Lower leg skin (tissue), 4 donors: ENCODE measurements around the gene NEO1. TPM values are rescaled to one million over a fixed set of nuclear protein-coding genes. Genes with fewer than 3 reads are reported as not detected.

Experiments
- DNase-seq, 2 donors: peaks; one replicate each; pipeline ENCODE4 v3.0.0-alpha.2; 2019; ENCODE audit warnings: low spot score in 2 of 2
- H3K4me3 ChIP-seq: fragments of 200-600 bp; sonication (generic); 2 replicates; pipeline ENCODE4 v1.5.1; 2017; ENCODE audit warnings: mild to moderate bottlenecking, low read depth; ENCODE audit not compliant: poor library complexity, severe bottlenecking
- CTCF ChIP-seq, 3 donors: fragments of 450-650 bp; IDR thresholded peaks; one replicate each; pipeline ENCODE4 v1.5.1; 2016; ENCODE audit warnings: antibody characterized with exemption in 3 of 3, mild to moderate bottlenecking in 3 of 3, moderate library complexity in 2 of 3
- POLR2A ChIP-seq, 2 donors: fragments of 450-650 bp; IDR thresholded peaks; one replicate each; pipeline ENCODE4 v1.6.1; 2016 to 2017; ENCODE audit warnings: antibody characterized with exemption in 2 of 2, mild to moderate bottlenecking in 1 of 2, moderate library complexity in 1 of 2
- WGBS, 2 donors: methylation state at CpG; one replicate each; pipeline ENCODE4 v1.1.5; 2018; 5-methylcytosine and 5-hydroxymethylcytosine counted together
- intact Hi-C: fragments of 100-400 bp; cut with DNase I; formaldehyde crosslinking; loops from one replicate; pipeline ENCODE4 v1.15.0; 2023; ENCODE audit warnings: low total_unique reads
- total RNA-seq, 4 donors: library from RNA; depleted of rRNA; stranded (reverse); fragments of >200 nt; gene quantifications; one replicate each; pipeline ENCODE4 v1.1.0, GENCODE V29; 2016

The NEO1 gene
- total RNA-seq, 4 donors from 2014 or later: 60.0 to 102 (median 80.9) TPM

DNA sequence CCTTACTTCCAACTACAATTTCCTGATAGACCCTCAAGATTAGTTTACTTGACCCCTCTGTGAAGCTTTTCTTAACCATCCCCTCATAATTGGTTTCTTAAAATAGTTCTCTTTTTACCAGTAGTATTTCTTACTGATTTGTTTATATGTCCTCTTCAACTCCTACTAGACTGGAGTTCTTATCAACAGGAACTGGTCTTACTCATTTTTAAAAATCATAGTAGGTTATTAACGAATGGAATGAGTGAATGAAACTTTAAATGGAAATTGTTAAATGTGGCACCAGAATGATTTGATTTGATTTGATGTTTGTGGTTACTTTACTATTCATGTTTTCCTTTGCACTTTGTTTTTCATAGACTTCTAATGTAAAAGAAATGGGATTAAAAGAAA, 91.5 kb downstream of the NEO1 start:
- H3K4me3 ChIP-seq: no peak overlapping the region
- TF ChIP-seq CTCF (IDR thresholded peaks at IDR 0.05) (no peak), POLR2A (IDR thresholded peaks at IDR 0.05) (no peak)
- DNase-seq: no peak
- intact Hi-C loops: no loop called here
- WGBS, 2 donors: 80 to 86% methylated on average over 1 of the region's 1 CpG

GRCh38 chr15:73146419-73146818, 94.2 kb downstream of the NEO1 start:
- intact Hi-C loops: no loop called here
- no peak for DNase-seq
- H3K4me3 ChIP-seq: no peak overlapping the region
- TF ChIP-seq POLR2A (IDR thresholded peaks at IDR 0.05): no peak

- TF ChIP-seq CTCF (IDR thresholded peaks at IDR 0.05): no peak
- TF ChIP-seq POLR2A (IDR thresholded peaks at IDR 0.05): no peak
- no peak overlapping the region for H3K4me3 ChIP-seq
- 62 to 72% methylated on average over 2 of the region's 2 CpGs for WGBS, 2 donors
- DNase-seq: no peak
- intact Hi-C loops: no loop called here
These were observed 98.6 kb downstream of the NEO1 start for GRCh38 chr15:73150831-73151230.

DNA sequence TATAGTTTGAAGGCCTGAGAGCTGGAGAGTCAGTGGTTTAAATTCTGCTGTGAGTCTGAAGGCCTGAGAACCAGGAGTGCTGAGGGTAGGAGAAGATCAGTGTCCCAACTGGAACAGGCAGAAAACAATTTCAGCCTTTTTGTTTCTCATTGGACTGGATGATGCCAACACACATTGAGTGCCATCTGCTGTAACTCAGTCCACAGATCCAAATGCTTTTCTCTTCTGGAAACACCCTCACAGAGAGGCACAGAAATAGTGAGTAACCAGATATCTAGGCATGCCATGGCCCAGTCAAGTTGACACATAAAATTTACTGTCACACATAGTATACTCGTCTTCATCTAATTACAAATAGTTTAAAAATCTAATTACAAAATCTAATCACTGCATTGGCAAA, 100.8 kb downstream of the NEO1 start:
- H3K4me3 ChIP-seq: no peak overlapping the region
- DNase-seq: no peak
- no peak for TF ChIP-seq CTCF (IDR thresholded peaks at IDR 0.05)
- no peak for TF ChIP-seq POLR2A (IDR thresholded peaks at IDR 0.05)
- intact Hi-C loops: no loop called here
- WGBS, 2 donors: 82 to 88% methylated on average over 1 of the region's 1 CpG

DNA sequence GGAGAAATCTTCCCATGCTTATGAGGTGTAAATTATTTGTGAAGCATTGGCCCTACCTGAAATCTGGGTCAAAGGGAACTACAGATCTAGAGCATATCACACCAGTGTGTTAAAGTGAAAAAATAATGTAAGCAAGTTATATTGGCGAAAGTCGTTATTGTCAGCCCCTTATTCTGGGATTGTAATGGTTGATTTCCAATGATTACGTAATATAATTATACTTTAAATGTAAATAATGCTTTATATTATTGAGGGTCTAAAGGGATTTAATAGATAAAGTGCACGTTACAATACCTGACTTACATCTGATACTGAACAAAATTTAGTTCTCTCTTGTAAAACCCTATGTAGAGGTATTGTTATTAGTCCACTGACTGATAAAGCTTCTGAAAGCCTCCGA, 101.2 kb downstream of the NEO1 start:
- TF ChIP-seq POLR2A (IDR thresholded peaks at IDR 0.05) (no peak), CTCF (IDR thresholded peaks at IDR 0.05) (no peak)
- WGBS, 2 donors: 94 to 97% methylated on average over 5 of the region's 5 CpGs
- DNase-seq: no peak
- H3K4me3 ChIP-seq: no peak overlapping the region
- intact Hi-C loops: no loop called here

DNA sequence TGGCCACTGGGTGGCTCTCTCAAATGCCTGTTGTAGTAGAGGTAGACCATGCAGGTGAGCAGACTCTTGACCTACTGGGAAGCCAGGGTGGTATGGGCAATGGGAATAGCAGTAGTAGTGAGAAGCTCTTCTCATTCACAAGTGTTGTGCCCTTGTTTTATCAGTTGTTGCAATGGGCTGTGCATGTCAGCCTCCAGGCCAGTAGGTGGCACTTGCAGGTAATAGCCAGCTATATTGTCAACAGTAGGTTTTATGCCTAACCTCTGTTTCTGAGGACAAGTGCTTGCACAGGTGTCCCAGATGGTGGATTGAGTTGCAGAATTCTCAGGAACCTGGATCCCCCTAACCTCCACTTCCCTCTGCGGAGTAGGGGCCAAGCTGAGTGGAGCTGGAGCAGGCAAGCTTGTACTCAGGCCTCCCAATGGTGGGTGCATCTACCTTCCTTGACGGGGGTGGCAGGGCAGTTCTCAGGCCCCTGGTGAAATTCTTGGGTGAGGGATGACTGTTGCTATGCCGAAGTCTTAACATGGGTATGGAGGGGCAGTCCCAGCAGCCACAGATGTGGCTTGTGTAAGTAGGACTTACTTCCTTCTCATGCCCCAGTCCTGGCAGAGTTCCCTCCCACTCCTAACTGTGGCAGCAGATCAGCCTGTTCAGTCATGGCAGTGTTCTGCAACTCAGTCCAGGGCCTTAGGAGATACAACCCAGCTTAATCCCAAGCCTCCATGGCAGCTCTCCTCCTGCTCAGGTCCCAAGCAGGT, 104.3 kb downstream of the NEO1 start:
- no peak for DNase-seq
- WGBS, 2 donors: 92 to 97% methylated on average over 3 of the region's 3 CpGs
- H3K4me3 ChIP-seq: no peak overlapping the region
- TF ChIP-seq CTCF (IDR thresholded peaks at IDR 0.05) (no peak), POLR2A (IDR thresholded peaks at IDR 0.05) (no peak)
- intact Hi-C loops: no loop called here
